Measurements from ENCODE around the gene HSD11B1L.

DNA sequence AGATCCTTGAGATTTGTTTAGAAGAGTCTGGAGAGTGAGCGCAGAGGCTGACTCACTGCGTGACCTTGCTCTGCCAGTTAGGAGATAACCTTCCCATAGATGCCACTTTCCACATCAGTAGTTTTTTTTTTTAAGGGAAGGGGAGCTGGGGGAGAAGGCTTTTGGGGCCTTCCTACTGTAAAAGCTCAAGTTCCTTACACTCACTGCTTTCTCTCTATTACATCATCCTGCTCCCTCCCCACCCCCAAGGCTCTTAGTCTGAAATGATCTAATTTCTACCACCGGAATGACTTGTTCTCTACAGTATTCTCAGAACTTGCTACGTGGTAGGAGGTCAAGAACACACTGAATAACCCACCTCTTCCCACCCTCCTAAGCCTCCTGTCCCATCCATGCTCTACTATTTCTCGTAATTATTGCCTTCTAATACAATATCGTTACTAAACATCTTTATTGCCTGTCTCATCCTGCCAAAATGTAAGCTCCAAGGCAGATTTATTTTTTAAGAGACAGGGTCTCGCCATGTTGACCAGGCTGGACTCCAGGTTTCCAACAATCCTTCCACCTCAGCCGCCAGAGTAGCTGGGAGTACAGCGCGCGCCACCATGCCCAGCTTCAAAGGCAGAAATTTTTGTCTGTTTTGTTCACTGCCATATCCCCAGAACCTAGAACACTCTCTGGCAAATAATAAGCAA is 37.9 kb downstream of the HSD11B1L start:
- TF ChIP-seq CTCF (IDR thresholded peaks at IDR 0.05) (no peak), POLR2A (IDR thresholded peaks at IDR 0.05) (peak in 1 of 2 donors; percentile 80)

Measured in adrenal gland (tissue), 5 donors.